Measurements from ENCODE around the gene AMOTL1.

AMOTL1 gene

GRCh38 chr11:94739331-94739730 lies 28.8 kb upstream of the AMOTL1 start:
- DNase-seq, result peak; percentile 56
- H3K4me2 ChIP-seq (ENCODE audit: low read length), result no peak overlapping the region

DNA sequence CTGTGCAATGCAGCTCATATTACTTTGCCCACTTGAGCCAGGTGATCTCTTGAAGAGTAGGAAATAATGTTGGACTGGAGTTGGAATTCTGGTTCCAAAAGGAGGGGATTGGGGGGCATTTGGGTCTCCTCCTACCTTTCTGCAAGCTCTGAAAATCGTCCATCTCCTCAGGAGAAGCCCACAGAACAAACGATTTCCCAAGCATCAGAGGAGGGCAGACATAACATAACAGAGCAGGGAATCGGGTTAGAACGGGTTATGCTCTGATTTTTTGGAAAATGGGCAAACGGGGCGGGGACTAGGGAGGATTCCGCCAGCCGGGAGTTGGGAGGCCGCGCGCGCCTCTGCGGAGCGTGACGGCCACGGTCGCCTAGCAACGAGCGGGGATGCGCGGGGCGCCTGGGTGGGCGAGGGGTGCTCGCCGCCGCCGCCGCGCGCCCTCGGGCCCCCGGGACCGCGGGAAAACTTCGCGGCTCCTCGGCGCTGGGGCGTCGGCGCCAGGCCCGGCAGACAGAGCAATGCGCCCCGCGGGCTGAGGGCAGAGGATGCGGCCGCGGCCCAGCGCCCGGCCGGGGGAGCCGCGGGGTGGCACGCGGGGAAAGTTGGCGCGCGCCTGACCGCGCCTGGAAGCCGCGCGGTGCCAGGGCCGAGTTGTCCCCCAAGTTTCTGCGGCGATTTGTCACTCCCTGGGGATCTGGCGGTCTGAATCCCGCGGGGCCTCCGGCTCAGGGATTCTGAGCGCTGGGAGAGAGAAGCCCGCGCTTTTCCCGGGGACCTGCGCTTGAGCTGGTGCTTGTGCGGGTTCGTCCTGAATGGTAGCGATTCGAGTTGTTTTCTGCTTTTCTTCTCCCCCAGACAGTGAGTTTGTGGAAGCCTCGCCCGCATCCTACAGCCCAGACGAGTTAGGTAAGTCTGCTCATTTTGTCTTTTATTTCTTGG lies 27.8 kb upstream of the AMOTL1 start:
- Histone ChIP-seq H2BK5ac (ENCODE audit: low read length) (no peak overlapping the region), H3K79me2 (ENCODE audit: control insufficient read depth, insufficient read depth, low read length) (peaks cover 5% of the 10 kb centered on the region), H2AK5ac (ENCODE audit: low read length) (peak overlapping the region; percentile 20), H3K18ac (ENCODE audit: low read length) (peak overlapping the region; percentile 84), H3K23ac (ENCODE audit: low read length) (peak overlapping the region; percentile 95), H3K79me1 (ENCODE audit: low read length) (peaks cover 3% of the 10 kb centered on the region), H3K4me1 (ENCODE audit: control insufficient read depth, low read depth, low read length) (peaks cover 25% of the 10 kb centered on the region), H4K8ac (ENCODE audit: low read depth, low read length) (no peak overlapping the region), H2BK15ac (replicated peaks; ENCODE audit: low read depth) (no peak overlapping the region), H4K5ac (ENCODE audit: low read length) (no peak overlapping the region), H3K4me3 (ENCODE audit: low read length) (peak overlapping the region; percentile 66), H2BK120ac (ENCODE audit: low read depth, low read length) (peak overlapping the region; percentile 30), H3K4ac (ENCODE audit: low read depth, low read length) (peak overlapping the region; percentile 22), H3K27ac (ENCODE audit: low read depth, low read length) (no peak overlapping the region), H3K56ac (ENCODE audit: low read length) (peak overlapping the region; percentile 90), H3K9ac (ENCODE audit: low read length) (peak overlapping the region; percentile 79), H3K27me3 (ENCODE audit: insufficient read depth, low read length, poor library complexity) (no peaks in the 10 kb centered on the region), H3K36me3 (ENCODE audit: control insufficient read depth, insufficient read depth, low read length) (no peaks in the 10 kb centered on the region), H3K4me2 (ENCODE audit: low read length) (peak overlapping the region; percentile 94)
- WGBS (ENCODE audit: extremely low coverage, insufficient coverage, low lambda C conversion rate), result no CpG with 5 or more reads among the region's 82 CpGs
- DNase-seq, result peak; percentile 65

More at GRCh38 chr11:94739331-94739730, 28.8 kb upstream of the AMOTL1 start:
- H3K36me3 ChIP-seq (ENCODE audit: control insufficient read depth, insufficient read depth, low read length), result no peaks in the 10 kb centered on the region
- H4K5ac ChIP-seq (ENCODE audit: low read length), result no peak overlapping the region
- peak overlapping the region; percentile 15 for H3K27ac ChIP-seq (ENCODE audit: low read depth, low read length)
- peak overlapping the region; percentile 17 for H2BK5ac ChIP-seq (ENCODE audit: low read length)
- H3K23ac ChIP-seq (ENCODE audit: low read length), result no peak overlapping the region
- H2BK15ac ChIP-seq (replicated peaks; ENCODE audit: low read depth), result no peak overlapping the region
- peaks cover 28% of the 10 kb centered on the region for H3K4me1 ChIP-seq (ENCODE audit: control insufficient read depth, low read depth, low read length)
- H3K27me3 ChIP-seq (ENCODE audit: insufficient read depth, low read length, poor library complexity), result no peaks in the 10 kb centered on the region
- peak overlapping the region; percentile 7 for H3K18ac ChIP-seq (ENCODE audit: low read length)
- no CpG with 5 or more reads among the region's 2 CpGs for WGBS (ENCODE audit: extremely low coverage, insufficient coverage, low lambda C conversion rate)
- H3K9ac ChIP-seq (ENCODE audit: low read length), result no peak overlapping the region
- peak overlapping the region; percentile 80 for H2AK5ac ChIP-seq (ENCODE audit: low read length)
- H3K4me3 ChIP-seq (ENCODE audit: low read length), result no peak overlapping the region
- peak overlapping the region; percentile 37 for H3K56ac ChIP-seq (ENCODE audit: low read length)
- peak overlapping the region; percentile 62 for H2BK120ac ChIP-seq (ENCODE audit: low read depth, low read length)
- no peak overlapping the region for H3K4ac ChIP-seq (ENCODE audit: low read depth, low read length)
- H3K79me1 ChIP-seq (ENCODE audit: low read length), result peaks cover 3% of the 10 kb centered on the region
- H4K8ac ChIP-seq (ENCODE audit: low read depth, low read length), result no peak overlapping the region
- peaks cover 5% of the 10 kb centered on the region for H3K79me2 ChIP-seq (ENCODE audit: control insufficient read depth, insufficient read depth, low read length)

DNA sequence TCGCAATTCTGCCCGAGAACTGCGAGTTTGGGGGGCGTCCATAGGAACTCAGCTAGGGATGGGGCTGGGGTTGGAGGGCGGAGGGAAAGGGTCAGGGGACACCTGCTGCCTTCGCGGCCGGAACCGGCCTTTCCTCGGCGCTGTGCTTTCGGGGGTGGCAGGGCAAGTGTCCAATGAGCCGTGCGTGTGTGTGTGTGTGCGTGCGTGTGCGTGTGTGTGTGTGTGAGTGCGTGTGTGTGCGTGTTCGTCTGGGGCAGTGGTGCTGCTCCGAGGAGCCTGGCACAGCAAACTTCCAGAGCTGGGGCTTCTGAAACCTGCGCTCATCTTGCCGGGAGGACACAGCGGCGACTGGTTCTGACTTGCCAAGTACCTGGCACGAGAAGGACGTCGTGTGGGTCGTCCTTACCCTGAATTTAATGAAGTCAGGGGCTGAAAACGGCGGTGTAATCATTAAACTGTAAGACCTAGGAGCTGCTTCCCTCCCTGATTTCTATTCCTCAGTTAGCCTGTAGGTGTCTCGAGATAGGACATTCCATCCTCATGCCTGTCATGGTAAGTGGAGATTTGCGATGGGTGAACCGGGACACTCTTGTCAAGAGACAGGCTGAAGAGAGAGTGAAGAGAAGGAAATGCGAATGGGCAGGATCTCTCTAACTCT lies 27.0 kb upstream of the AMOTL1 start:
- Histone ChIP-seq H3K56ac (ENCODE audit: low read length) (peak overlapping the region; percentile 90), H3K18ac (ENCODE audit: low read length) (peak overlapping the region; percentile 7), H3K9ac (ENCODE audit: low read length) (peak overlapping the region; percentile 79), H3K4me3 (ENCODE audit: low read length) (peak overlapping the region; percentile 66), H3K27ac (ENCODE audit: low read depth, low read length) (no peak overlapping the region), H3K27me3 (ENCODE audit: insufficient read depth, low read length, poor library complexity) (no peaks in the 10 kb centered on the region), H4K8ac (ENCODE audit: low read depth, low read length) (no peak overlapping the region), H3K4me1 (ENCODE audit: control insufficient read depth, low read depth, low read length) (peaks cover 25% of the 10 kb centered on the region), H2BK5ac (ENCODE audit: low read length) (peak overlapping the region; percentile 59), H4K5ac (ENCODE audit: low read length) (no peak overlapping the region), H3K79me2 (ENCODE audit: control insufficient read depth, insufficient read depth, low read length) (peaks cover 5% of the 10 kb centered on the region), H3K4me2 (ENCODE audit: low read length) (peak overlapping the region; percentile 94), H3K79me1 (ENCODE audit: low read length) (peaks cover 3% of the 10 kb centered on the region), H2BK120ac (ENCODE audit: low read depth, low read length) (no peak overlapping the region), H3K23ac (ENCODE audit: low read length) (peak overlapping the region; percentile 95), H2BK15ac (replicated peaks; ENCODE audit: low read depth) (no peak overlapping the region), H3K36me3 (ENCODE audit: control insufficient read depth, insufficient read depth, low read length) (no peaks in the 10 kb centered on the region), H2AK5ac (ENCODE audit: low read length) (no peak overlapping the region), H3K4ac (ENCODE audit: low read depth, low read length) (no peak overlapping the region)
- no CpG with 5 or more reads among the region's 35 CpGs for WGBS (ENCODE audit: extremely low coverage, insufficient coverage, low lambda C conversion rate)
- peak; percentile 94 for DNase-seq

DNA sequence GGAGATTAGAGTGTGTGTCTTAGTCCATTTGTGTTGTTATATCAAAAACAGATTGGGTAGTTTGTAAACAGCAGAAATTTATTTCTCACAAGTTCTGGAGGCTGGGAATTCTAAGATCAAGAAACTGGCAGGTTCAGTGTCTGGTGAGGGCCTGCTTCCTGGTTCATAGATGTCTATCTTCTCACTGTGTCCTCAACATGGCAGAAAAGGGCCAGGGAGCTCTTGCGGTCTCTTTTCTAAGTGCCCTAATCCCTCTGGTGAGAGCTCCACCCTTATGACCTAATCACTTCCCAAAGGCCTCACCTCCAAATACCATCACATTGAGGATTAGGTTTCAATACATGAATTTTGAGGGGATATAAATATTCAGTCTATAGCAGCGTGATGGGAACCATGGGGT lies 25.5 kb upstream of the AMOTL1 start:
- no peak overlapping the region for H3K4me3 ChIP-seq (ENCODE audit: low read length)
- no peak overlapping the region for H2BK15ac ChIP-seq (replicated peaks; ENCODE audit: low read depth)
- no peak overlapping the region for H3K27ac ChIP-seq (ENCODE audit: low read depth, low read length)
- no peaks in the 10 kb centered on the region for H3K27me3 ChIP-seq (ENCODE audit: insufficient read depth, low read length, poor library complexity)
- H3K79me1 ChIP-seq (ENCODE audit: low read length), result peaks cover 3% of the 10 kb centered on the region
- H2AK5ac ChIP-seq (ENCODE audit: low read length), result no peak overlapping the region
- no peak overlapping the region for H3K4ac ChIP-seq (ENCODE audit: low read depth, low read length)
- H3K23ac ChIP-seq (ENCODE audit: low read length), result no peak overlapping the region
- no peak overlapping the region for H4K8ac ChIP-seq (ENCODE audit: low read depth, low read length)
- no peak overlapping the region for H3K9ac ChIP-seq (ENCODE audit: low read length)
- H3K18ac ChIP-seq (ENCODE audit: low read length), result no peak overlapping the region
- H3K4me1 ChIP-seq (ENCODE audit: control insufficient read depth, low read depth, low read length), result peaks cover 21% of the 10 kb centered on the region
- H4K5ac ChIP-seq (ENCODE audit: low read length), result no peak overlapping the region
- no peak overlapping the region for H3K56ac ChIP-seq (ENCODE audit: low read length)
- H2BK5ac ChIP-seq (ENCODE audit: low read length), result no peak overlapping the region
- WGBS (ENCODE audit: extremely low coverage, insufficient coverage, low lambda C conversion rate), result no CpG with 5 or more reads among the region's 2 CpGs
- peaks cover 5% of the 10 kb centered on the region for H3K79me2 ChIP-seq (ENCODE audit: control insufficient read depth, insufficient read depth, low read length)
- peak overlapping the region; percentile 19 for H2BK120ac ChIP-seq (ENCODE audit: low read depth, low read length)
- no peak for DNase-seq
- no peaks in the 10 kb centered on the region for H3K36me3 ChIP-seq (ENCODE audit: control insufficient read depth, insufficient read depth, low read length)
- no peak overlapping the region for H3K4me2 ChIP-seq (ENCODE audit: low read length)

DNA sequence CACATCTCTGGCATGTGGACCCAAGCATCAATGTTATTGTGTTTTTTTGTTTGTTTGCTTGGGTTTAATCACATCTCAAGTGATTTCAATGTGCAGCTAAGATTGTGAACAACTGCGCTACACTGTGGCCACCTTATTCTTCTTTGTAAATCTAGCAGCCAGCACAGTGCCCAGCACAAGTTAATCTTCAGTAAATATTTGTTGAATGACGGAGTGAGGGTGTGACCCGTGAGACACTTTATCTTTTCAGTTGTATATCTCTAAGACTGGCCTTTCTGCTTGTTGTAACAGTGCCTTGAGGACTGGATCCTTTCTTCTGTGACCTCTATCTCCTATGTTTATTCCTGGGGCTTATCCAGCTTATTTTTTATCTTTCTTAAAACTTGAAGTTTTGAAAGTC lies 21.4 kb upstream of the AMOTL1 start:
- H3K36me3 ChIP-seq (ENCODE audit: control insufficient read depth, insufficient read depth, low read length), result no peaks in the 10 kb centered on the region
- WGBS (ENCODE audit: extremely low coverage, insufficient coverage, low lambda C conversion rate), result no CpG with 5 or more reads among the region's 3 CpGs
- H3K4me2 ChIP-seq (ENCODE audit: low read length), result no peak overlapping the region
- no peak overlapping the region for H4K8ac ChIP-seq (ENCODE audit: low read depth, low read length)
- H3K4ac ChIP-seq (ENCODE audit: low read depth, low read length), result no peak overlapping the region
- no peak for DNase-seq
- peak overlapping the region; percentile 56 for H3K18ac ChIP-seq (ENCODE audit: low read length)
- no peaks in the 10 kb centered on the region for H3K27me3 ChIP-seq (ENCODE audit: insufficient read depth, low read length, poor library complexity)
- peaks cover 5% of the 10 kb centered on the region for H3K79me2 ChIP-seq (ENCODE audit: control insufficient read depth, insufficient read depth, low read length)
- no peak overlapping the region for H2AK5ac ChIP-seq (ENCODE audit: low read length)
- no peak overlapping the region for H3K56ac ChIP-seq (ENCODE audit: low read length)
- no peak overlapping the region for H4K5ac ChIP-seq (ENCODE audit: low read length)
- no peak overlapping the region for H2BK5ac ChIP-seq (ENCODE audit: low read length)
- H3K23ac ChIP-seq (ENCODE audit: low read length), result no peak overlapping the region
- no peak overlapping the region for H3K9ac ChIP-seq (ENCODE audit: low read length)
- peaks cover 7% of the 10 kb centered on the region for H3K4me1 ChIP-seq (ENCODE audit: control insufficient read depth, low read depth, low read length)
- peaks cover 3% of the 10 kb centered on the region for H3K79me1 ChIP-seq (ENCODE audit: low read length)
- H3K4me3 ChIP-seq (ENCODE audit: low read length), result no peak overlapping the region
- H2BK15ac ChIP-seq (replicated peaks; ENCODE audit: low read depth), result no peak overlapping the region
- no peak overlapping the region for H2BK120ac ChIP-seq (ENCODE audit: low read depth, low read length)
- no peak overlapping the region for H3K27ac ChIP-seq (ENCODE audit: low read depth, low read length)

Measured in mesendoderm (in vitro differentiated cells).